Fibroblast of skin of scalp (primary cell): ENCODE results near the gene RAD51B.

ENCODE experiments used
- DNase-seq: peaks from one replicate; pipeline ENCODE4 v3.0.0-alpha.2; 2013

Gene RAD51B

DNA sequence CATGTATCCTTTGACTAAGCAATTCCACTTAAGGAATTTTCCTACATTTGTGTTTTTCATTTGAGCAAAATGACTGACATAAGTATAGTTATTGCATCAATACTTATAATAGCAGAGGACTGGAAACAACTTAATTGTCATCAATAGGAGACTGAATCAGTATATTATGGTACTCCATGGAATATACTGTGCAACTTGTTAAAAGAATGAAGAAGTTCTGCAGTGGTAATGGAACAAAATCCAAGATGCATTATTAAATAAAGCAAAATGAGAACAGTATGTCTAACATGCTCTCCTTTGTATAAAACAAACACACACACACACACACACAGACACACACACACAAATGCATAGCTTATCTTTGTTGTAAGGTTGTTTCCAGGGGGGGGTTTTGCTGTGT lies 303.1 kb downstream of the RAD51B start:
- no peak for DNase-seq

GRCh38 chr14:68124050-68124449 lies 304.5 kb downstream of the RAD51B start:
- DNase-seq = no peak

DNA sequence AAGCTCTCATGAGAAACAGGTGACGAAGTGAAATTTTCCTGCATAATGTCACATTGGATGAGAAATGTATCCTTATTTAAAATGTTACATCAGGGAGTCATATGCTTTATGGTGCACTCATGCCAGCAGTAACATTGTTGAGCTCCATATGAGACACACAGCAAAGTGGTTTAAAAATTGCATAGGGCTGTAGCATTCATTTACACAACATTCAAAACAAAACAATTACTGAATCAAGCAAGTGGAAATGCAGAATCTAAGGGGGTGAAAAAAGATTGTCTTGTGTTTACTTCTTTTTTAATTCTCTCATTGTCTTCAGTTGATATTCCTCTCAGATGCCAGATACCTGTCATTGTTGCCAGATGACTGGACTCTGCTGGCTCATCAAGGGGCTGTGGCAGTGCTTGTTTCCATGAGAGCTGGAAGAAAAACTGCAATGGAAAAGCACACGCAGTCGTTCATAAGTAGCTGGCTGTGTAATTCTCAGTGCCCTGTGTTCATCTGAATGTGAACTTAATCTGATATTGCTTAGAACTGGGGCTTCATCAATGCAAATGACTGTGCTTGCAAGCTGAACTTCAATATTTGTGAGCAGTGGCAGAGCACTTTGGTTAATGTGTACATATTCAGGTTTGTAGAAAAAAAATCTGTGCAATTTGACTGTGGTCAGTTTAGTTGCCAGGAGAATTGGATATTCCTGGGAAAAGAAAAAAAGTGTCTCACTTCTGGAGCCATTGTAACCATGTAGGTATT lies 305.6 kb downstream of the RAD51B start:
- DNase-seq = peak; percentile 66

- no peak for DNase-seq
Observed at GRCh38 chr14:68127166-68127565, 307.6 kb downstream of the RAD51B start.

DNA sequence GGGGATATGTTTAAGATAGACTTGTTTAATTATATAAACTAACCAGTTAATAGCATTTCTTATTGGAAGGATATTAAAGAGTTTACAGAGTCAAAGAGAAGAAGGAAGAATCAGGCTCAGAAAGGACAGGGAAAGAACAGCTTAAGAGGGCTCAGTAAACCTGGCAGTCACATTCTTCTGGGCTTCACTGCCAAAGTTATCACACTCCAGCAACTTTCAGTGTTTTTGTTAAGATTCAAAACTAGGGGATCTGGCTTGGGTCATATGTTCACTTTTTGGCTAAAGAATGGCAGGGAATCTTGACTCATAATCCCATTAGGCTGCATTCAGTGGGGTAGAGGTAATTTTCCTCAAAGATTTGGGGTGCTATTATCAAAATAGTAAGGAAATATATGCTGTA lies 312.3 kb downstream of the RAD51B start:
- no peak for DNase-seq

- no peak for DNase-seq
Observed at GRCh38 chr14:68132563-68133121, 313.1 kb downstream of the RAD51B start.

GRCh38 chr14:68133856-68134255 lies 314.3 kb downstream of the RAD51B start:
- no peak for DNase-seq

DNA sequence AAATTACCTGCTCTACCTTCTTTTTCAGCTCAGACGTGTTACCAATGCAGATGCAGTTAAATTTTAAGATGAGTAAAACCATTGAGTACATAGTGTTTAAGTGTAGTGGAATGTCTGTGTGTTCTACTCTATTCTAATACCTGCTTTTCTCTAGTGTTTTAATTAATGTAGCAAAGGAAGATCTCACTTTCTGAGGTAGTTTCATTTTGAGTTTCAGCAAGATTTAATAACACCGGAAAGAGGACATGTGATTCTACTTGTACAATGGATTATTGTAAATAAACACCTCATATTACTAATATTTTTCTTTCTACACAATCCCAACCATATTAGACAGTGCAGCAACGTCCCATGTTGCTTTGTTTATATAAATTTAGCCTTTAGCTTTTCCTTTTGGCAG lies 315.4 kb downstream of the RAD51B start:
- no peak for DNase-seq

DNA sequence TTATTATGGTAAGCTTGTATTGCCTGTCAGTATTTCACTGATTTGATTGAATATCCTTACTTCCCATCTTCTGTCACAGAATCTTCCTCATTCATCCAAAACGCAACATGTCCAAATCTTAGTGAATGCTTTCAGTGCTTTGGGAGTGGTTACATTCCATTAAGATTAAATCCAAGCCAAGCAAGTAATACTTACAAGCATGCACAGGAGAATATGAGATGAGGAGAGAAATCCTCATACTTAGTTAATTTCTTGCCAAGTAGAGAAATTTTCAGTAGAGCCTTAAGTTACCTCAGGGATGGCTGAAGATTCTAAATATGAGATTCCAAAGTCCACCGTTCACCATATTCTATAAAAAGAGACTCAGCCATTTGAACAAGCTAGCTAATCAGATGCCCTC lies 316.0 kb downstream of the RAD51B start:
- peak; percentile 78 for DNase-seq

DNA sequence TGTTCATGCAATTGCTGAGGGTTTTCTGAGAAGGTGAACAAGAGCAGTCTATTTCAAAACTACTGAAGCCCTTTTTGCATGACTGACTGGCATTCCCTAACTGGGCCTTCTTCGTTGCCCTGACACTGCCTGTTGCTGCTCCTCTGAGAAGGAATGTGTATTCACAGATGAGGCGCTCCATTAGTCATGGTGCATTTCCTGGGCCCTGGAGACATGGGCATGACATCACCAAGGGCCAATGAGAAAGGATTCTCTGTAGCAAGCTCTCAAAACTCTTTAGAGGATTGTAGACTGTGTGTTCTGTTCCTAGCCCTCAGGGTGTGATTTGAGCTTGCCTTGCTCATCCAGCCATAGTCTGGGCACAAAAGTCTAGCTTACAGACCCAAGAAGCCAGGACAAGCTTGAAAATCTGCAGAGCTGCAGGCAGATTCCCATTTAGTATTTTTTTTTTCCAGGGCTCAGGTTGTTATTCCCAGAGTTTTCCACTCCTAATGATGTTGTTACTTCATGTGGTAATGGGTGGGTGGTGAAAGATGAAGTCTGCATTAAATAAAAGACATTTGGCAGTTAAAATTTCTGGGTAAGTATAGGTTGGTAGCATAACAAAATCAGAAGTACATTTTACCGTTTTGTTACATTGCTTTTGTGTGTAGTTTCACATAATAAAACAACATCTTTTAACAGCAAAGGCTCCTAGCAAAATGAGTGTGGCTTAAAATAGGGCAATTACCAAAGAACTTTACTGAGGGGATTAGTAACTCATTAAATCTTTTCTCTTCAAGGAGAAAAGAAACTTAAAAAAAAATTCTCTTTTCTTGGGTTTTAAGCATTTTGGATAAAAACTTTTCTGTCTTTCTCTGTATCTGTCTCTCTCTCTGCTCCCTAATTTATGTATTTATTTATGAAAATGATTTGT lies 318.4 kb downstream of the RAD51B start:
- peak; percentile 97 for DNase-seq

DNA sequence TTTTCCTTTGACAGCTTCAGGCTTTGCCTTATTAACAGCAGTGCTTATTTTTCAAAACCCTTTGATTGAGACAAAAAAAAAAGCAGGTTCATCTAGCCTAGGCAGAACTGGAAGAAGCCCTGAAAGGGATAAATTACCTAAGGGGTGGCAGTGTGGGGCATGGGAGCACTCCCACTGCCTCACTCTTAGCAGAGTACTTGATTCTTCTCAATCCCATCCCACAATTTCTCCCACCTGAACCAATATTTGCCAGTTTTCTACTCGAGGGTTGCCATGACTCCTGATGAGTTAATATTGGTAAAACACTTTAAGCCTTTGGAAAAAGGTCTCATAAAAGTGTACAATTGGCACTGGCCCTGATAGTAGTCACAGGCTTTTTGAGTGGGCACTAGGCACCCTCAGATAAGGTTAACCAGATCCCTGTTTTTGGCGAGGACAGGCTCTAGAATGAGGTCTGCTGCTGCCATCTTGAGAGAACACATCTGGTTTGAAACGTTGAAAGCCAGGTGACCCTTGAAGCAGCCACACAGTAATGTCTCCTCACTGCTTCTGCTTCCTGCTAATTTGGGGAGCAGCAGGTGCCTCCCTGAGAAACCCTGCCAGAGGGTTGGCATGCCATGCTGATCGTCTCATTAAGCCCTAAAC lies 320.0 kb downstream of the RAD51B start:
- DNase-seq = no peak

- peak; percentile 95 for DNase-seq
Observed at GRCh38 chr14:68140076-68140741, 320.6 kb downstream of the RAD51B start.

DNA sequence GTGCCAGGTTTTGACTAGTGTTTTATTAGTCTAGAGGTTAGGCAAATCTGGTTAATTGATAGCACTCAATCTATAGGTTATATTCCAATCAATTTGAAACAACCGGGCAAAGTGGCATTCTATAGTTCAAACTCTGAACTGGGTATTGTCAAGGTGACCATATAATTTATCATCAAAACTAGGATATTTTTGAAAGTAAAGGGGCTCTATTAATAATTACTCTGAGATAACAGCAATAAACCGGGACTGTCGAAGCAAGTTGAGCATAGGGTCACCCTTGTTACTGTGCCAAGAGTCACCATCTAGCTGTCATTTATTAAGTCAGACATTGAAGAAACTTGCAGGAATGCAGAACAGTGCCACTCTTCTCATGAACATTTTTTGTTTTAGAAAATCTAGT lies 321.2 kb downstream of the RAD51B start:
- no peak for DNase-seq

- DNase-seq = no peak
Observed at GRCh38 chr14:68141281-68142088, 321.9 kb downstream of the RAD51B start.

- DNase-seq = peak; percentile 72
Observed at GRCh38 chr14:68143341-68143841, 323.8 kb downstream of the RAD51B start.

GRCh38 chr14:68144051-68144681 lies 324.6 kb downstream of the RAD51B start:
- DNase-seq = no peak

DNA sequence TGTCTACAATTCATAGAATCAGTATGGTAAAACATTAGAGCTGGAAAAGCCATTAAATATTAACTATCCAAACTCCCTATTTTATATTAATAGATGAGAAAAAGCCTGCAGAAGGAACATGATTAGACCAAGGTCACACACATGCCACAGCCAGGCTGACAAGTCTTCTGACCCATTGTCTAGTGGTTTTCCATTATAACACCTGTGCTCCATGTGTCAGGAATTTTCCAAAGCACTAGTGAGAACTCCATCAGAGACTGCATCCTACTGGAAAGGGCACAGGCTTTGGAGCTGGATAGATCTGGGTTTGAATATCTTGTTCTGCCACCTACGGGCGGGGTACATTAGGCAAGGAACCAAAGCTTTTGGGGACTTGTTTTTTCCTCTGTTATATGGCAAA lies 325.5 kb downstream of the RAD51B start:
- DNase-seq = no peak

- DNase-seq = peak; percentile 38
Observed at GRCh38 chr14:68145539-68145938, 326.0 kb downstream of the RAD51B start.

DNA sequence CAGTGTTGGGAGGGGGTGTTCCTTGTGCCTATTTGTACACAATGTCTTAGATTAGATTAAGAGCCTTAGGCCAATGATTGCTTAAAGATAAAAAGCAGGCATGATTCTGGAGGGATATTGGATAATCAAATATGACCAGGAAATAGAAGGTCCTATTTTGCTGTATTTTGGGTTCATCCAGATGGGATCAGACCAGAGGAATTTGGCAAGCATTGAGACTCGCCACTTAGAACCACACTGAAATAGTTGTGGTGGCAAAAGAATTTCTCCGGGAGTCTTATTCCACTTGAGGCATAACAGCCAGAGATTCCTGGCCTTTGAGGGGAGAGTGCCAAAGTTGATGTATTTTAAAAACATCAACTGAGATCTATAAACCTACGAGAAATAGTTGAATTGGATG lies 327.2 kb downstream of the RAD51B start:
- DNase-seq = peak; percentile 99

GRCh38 chr14:68147303-68147702 lies 327.7 kb downstream of the RAD51B start:
- DNase-seq = peak; percentile 49

GRCh38 chr14:68148276-68148675 lies 328.7 kb downstream of the RAD51B start:
- peak; percentile 54 for DNase-seq
